Measurements from ENCODE around the gene NKX6-1. TPM values are rescaled to one million over a fixed set of nuclear protein-coding genes. Genes with fewer than 3 reads are reported as not detected.
A peak's percentile ranks its signal among the peaks of the same experiment; 100 is the strongest.

NKX6-1 gene
- total RNA-seq, 4 donors from 2014 or later, result 0.10 TPM; not detected in 3

DNA sequence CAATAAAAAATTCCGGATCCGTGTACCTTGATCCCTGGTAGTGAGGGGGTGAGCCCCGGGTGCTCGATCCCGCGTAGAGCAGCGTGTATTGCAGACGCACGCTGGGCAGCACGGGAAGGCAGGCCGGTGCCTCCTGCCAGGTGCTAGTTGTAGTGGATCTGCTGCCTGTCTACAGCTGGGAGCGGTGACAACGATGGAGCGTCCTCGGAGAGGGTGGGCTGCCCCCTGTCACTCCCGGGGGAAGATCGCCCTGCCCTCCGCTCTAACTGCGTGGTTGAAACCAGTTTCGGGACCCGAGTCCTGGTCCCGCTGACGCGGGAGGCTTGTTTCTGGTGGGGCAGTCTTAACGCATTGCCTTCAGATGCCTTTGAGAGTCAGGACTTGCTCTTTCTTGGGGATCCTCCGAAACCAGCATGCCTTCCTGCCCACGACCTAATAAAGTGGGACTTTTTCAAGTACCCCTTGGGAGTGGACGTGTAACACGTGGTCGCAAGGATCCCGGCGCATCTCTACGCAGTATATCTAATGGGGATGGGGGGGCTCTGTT, 2.7 kb upstream of the NKX6-1 start:
- WGBS, 2 donors, result 8 to 9% methylated on average over 33 of the region's 33 CpGs
- TF ChIP-seq POLR2A (IDR thresholded peaks at IDR 0.05), result no peak
- TF ChIP-seq CTCF (IDR thresholded peaks at IDR 0.05), result no peak
- intact Hi-C loops (cut with DNase I; ENCODE audit: low total_unique reads), result no loop called here
- no peak overlapping the region for H3K4me3 ChIP-seq (ENCODE audit: low read depth, poor library complexity, severe bottlenecking)
- DNase-seq (ENCODE audit: low spot score in 2 of 2), result no peak

DNA sequence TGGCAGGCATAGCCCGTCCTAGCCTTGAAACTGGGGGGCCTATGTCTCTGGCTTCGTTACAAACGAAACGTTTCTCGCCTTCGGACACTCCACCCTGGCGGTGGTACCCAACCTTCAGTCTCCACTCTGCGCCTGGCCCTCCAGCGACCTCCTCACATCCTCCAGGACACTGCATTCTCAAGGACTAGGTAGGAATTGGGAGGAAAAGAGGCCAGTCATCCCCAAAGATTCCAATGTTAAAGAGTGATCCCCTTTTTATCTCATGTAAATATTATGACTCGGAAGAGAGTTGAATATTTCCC, 2.1 kb upstream of the NKX6-1 start:
- no peak for DNase-seq (ENCODE audit: low spot score in 2 of 2)
- intact Hi-C loops (cut with DNase I; ENCODE audit: low total_unique reads), result no loop called here
- no peak for TF ChIP-seq CTCF (IDR thresholded peaks at IDR 0.05)
- TF ChIP-seq POLR2A (IDR thresholded peaks at IDR 0.05), result no peak
- 4 to 14% methylated on average over 8 to 9 of the region's 10 CpGs for whole genome bisulfite sequencing, 2 donors
- no peak overlapping the region for H3K4me3 ChIP-seq (ENCODE audit: low read depth, poor library complexity, severe bottlenecking)

- DNase-seq (ENCODE audit: low spot score in 2 of 2), result no peak
- no peak overlapping the region for H3K4me3 ChIP-seq (ENCODE audit: low read depth, poor library complexity, severe bottlenecking)
- intact Hi-C loops (cut with DNase I; ENCODE audit: low total_unique reads), result no loop called here
- WGBS, 2 donors, result 19 to 22% methylated on average over 22 of the region's 22 CpGs
- TF ChIP-seq POLR2A (IDR thresholded peaks at IDR 0.05), result no peak
Measured at GRCh38 chr4:84500386-84501201, 1.5 kb upstream of the NKX6-1 start.

DNA sequence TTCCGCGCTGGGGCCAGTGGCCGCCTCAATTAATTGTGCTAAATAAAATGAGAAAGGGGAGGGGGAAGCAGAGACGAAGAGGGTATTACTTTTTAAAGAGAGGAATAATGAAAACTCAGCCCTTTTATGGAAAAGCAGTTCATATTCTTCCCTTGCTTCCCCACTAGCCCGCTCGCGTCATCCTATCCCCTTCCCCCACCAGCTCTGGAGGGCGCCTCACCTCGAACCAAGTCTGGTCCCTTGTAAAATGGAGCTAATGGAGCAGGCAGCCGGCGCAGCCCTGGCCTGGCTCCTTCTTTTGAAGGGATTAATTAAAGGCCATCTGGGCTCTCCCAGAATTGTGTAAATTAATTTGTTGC, 511 bp upstream of the NKX6-1 start:
- H3K4me3 ChIP-seq (ENCODE audit: low read depth, poor library complexity, severe bottlenecking), result no peak overlapping the region
- intact Hi-C loops (cut with DNase I; ENCODE audit: low total_unique reads), result no loop called here
- 7 to 10% methylated on average over 11 of the region's 11 CpGs for WGBS, 2 donors

DNA sequence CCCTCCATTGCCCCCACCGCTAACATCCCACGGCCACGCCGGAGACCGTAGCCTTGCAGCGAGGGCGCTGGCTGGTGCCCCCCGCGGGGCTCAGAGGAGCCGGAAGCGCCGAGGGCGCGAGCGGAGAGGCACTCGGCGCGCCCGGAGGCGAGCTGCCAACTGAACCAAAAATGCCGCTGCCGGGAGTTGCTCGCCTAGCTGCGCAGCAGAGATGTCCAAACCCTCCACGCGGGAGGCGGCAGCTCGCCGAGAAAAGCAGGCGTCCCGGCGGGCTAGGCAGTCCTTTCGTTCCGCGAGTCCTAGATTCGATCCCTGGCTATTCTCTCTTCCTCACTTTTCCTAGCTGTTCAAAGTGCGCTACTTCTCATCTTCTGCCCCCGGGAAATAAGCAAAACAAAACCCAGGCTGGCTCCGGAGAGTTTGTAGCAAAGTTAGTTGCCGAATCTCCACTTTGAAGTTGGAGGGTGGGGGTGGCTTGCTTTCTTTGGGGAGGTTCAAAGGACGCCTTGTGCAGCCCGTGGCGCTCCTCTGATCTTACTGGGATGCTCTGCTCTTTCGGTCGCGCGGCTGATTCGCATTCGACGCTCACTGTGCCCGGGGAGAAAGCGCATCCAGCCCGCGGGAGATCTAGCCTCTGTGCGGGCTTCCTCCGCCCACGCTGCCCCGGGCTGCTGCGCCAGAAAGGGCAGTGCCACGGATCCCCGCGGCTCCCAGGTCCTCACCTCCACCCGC, 723 bp downstream of the NKX6-1 start:
- H3K4me3 ChIP-seq (ENCODE audit: low read depth, poor library complexity, severe bottlenecking), result peak overlapping the region; percentile 12
- intact Hi-C loops (cut with DNase I; ENCODE audit: low total_unique reads), result no loop called here
- WGBS, 2 donors, result 0 to 1% methylated on average over 39 to 57 of the region's 63 CpGs
- TF ChIP-seq CTCF (IDR thresholded peaks at IDR 0.05) (no peak), POLR2A (IDR thresholded peaks at IDR 0.05) (no peak)
- no peak for DNase-seq (ENCODE audit: low spot score in 2 of 2)

More for the DNA sequence above, 511 bp upstream of the NKX6-1 start:
- no peak for DNase-seq (ENCODE audit: low spot score in 2 of 2)
- TF ChIP-seq CTCF (IDR thresholded peaks at IDR 0.05) (no peak), POLR2A (IDR thresholded peaks at IDR 0.05) (no peak)

GRCh38 chr4:84497504-84498202, 1.4 kb downstream of the NKX6-1 start:
- no peak overlapping the region for H3K4me3 ChIP-seq (ENCODE audit: low read depth, poor library complexity, severe bottlenecking)
- 6 to 7% methylated on average over 37 to 67 of the region's 73 CpGs for WGBS, 2 donors
- no peak for DNase-seq (ENCODE audit: low spot score in 2 of 2)
- no peak for TF ChIP-seq CTCF (IDR thresholded peaks at IDR 0.05)
- no peak for TF ChIP-seq POLR2A (IDR thresholded peaks at IDR 0.05)
- intact Hi-C loops (cut with DNase I; ENCODE audit: low total_unique reads), result no loop called here

Data from lower leg skin (tissue), 4 donors.